Measurements from ENCODE around the gene CDK16.

The CDK16 gene

DNA sequence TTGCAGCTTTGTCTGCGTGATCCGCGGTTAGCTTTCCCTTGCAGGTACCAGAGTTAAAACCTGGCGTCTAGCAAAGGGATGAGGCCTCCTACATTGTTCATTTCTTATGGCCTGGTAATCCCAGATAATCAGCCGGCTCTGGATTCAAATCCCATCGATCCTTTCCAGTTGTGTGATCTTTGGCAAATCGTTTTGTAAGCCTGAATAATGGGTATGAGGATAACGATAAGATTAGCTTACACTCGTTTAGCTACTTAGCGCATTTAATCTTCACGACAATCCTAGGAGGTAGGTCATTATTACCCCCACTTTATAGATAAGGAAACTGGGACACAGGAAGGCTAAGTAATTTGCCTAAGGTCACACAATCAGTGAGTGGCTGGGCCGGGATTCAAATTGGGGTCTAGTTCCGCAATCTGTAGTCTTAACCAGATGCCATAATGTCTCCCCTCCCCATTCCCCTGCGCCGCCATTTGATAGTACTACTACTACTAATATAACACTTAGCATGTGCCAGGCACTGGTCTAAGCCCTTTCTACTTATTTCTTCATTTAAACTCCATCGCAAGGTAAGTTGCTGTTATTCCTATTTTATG is 26.6 kb upstream of the CDK16 start:
- Histone ChIP-seq H3K27me3 (no peaks in the 10 kb centered on the region), H3K9me3 (no peaks in the 10 kb centered on the region), H3K4me1 (peaks cover 0 to 42% (median 23%) of the 10 kb centered on the region in 4 donors), H3K36me3 (peaks cover 0 to 3% (median 2%) of the 10 kb centered on the region in 3 donors), H3K4me3 (no peak overlapping the region), H3K27ac (no peak overlapping the region)
- TF ChIP-seq, protein P1, sequence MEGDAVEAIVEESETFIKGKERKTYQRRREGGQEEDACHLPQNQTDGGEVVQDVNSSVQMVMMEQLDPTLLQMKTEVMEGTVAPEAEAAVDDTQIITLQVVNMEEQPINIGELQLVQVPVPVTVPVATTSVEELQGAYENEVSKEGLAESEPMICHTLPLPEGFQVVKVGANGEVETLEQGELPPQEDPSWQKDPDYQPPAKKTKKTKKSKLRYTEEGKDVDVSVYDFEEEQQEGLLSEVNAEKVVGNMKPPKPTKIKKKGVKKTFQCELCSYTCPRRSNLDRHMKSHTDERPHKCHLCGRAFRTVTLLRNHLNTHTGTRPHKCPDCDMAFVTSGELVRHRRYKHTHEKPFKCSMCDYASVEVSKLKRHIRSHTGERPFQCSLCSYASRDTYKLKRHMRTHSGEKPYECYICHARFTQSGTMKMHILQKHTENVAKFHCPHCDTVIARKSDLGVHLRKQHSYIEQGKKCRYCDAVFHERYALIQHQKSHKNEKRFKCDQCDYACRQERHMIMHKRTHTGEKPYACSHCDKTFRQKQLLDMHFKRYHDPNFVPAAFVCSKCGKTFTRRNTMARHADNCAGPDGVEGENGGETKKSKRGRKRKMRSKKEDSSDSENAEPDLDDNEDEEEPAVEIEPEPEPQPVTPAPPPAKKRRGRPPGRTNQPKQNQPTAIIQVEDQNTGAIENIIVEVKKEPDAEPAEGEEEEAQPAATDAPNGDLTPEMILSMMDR (IDR thresholded peaks at IDR 0.05): no peak
- no peak for DNase-seq
- intact Hi-C loops (cut with DNase I; ENCODE audit: low total_unique reads): loop anchor here (2.0 to 10.0 kb wide), 3 partner anchors 190 to 453 kb away; no protein-coding TSS in a partner anchor

DNA sequence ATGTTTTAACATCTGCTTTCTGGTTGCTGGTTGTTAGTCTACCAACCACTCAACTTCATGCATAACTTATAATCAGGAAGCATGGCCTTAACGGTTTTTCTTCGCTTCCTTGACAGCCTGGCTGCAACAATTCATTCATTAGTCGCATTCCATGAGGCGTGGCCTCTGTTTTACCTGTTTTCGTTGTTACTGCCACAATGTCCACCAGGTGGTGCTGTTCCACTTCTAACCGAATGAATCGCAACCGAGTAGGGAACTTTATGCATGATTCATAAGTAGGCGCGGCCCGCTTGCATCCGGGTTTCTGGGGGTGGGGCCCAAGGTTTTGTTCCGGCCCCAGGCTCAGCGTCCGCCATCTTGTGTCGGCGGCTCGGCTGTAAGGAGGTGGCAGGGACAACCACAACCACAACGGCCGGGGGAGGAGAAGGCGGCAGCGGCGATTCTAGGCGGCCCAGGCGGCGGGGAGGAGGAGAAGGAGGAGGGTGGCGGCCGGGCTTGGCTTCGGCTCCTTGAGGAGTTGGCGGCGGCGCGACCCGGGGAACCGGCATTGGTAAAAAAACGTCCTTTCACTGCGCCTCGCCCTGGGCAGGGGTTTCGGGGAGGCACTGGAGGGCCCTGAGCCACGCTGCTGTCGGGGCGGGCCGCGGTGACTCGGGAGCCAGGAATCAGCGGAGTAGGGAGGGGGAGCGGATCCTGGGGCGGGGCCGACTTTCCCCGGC is 24.8 kb upstream of the CDK16 start, which contains the start of gene UBA1:
Gene UBA1 (plus strand): TSS at position 355 of the 719 bp plus-strand sequence. CDS start 4,974 bp downstream, outside the sequence.
- TF ChIP-seq, protein P1 (IDR thresholded peaks at IDR 0.05): peak; percentile 53 to 79
- intact Hi-C loops (cut with DNase I; ENCODE audit: low total_unique reads): loop anchor here (5.0 to 10.0 kb wide), 2 partner anchors 189 to 451 kb away; no protein-coding TSS in a partner anchor
- Histone ChIP-seq H3K27ac (peak within 1 kb of the TSS; percentile 96 to 98), H3K27me3 (no peaks in the 10 kb centered on the region), H3K9me3 (no peaks in the 10 kb centered on the region), H3K4me1 (peaks cover 0 to 59% (median 34%) of the 10 kb centered on the region in 4 donors), H3K4me3 (peak within 1 kb of the TSS; percentile 79 to 88), H3K36me3 (peaks cover 0 to 8% (median 8%) of the 10 kb centered on the region in 3 donors)
- peak; percentile 93 to 94 for DNase-seq

DNA sequence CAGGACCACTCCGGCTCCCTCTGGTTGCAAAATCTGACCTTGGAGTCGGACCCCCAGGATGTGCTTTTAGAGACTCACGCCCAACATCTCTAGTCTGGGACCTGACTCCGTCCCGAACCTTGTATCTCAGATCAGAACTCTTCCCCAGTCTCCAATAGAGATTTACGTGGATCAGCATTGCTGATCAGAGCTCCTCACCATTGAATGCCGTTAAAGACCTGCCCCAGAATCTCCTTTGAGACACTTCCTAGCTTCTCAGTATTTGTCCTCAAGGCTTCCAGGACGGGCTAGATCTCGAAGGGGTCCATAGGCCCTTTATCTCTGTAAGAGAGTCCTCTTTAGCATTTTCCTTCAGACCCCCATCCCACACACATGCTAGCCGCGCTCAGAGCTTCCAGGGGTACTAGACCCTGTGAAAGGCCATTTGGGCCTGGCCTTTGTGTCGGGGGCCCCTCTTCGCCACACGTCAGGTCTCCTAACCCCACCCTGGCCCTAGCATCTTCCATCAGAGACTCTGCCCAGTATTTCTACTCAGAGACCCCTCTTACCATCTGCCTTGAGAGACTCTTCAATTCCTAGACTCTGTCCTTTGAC is 24.2 kb upstream of the CDK16 start:
- H3K4me3 ChIP-seq: peak overlapping the region; percentile 79 to 88
- H3K9me3 ChIP-seq: no peaks in the 10 kb centered on the region
- TF ChIP-seq, protein P1 (IDR thresholded peaks at IDR 0.05): no peak
- H3K4me1 ChIP-seq: peaks cover 0 to 60% (median 34%) of the 10 kb centered on the region in 4 donors
- intact Hi-C loops (cut with DNase I; ENCODE audit: low total_unique reads): loop anchor here (5.0 to 10.0 kb wide), 2 partner anchors 188 to 451 kb away; no protein-coding TSS in a partner anchor
- H3K27ac ChIP-seq: peak overlapping the region; percentile 96 to 98
- H3K27me3 ChIP-seq: no peaks in the 10 kb centered on the region
- DNase-seq: no peak
- peaks cover 5 to 15% (median 14%) of the 10 kb centered on the region in 3 donors for H3K36me3 ChIP-seq

DNA sequence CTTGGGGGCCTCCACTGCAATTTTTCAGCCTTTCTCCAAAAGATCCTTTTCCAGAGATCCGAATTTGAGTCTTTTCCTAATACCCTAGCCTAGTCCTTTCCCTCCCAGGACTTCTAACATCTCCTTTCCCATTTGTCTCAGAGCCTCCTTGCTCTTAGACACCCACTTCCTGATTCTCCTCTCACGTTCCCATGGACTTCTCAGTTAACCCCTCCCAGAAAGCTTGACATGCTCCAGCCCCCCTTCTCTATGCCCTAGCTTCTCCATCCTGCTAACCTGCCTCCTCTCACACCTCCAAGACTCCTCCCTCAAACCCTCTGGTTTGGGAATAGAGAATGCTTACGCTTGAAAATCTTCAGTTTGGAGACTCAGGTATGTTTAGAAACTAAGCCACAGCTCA is 22.4 kb upstream of the CDK16 start:
- Histone ChIP-seq H3K27ac (peak overlapping the region in 1 of 2 donors; percentile 98), H3K36me3 (peaks cover 23 to 33% (median 32%) of the 10 kb centered on the region in 3 donors), H3K9me3 (no peaks in the 10 kb centered on the region), H3K4me3 (peak overlapping the region; percentile 79 to 88), H3K4me1 (peaks cover 0 to 56% (median 33%) of the 10 kb centered on the region in 4 donors), H3K27me3 (no peaks in the 10 kb centered on the region)
- TF ChIP-seq, protein P1 (IDR thresholded peaks at IDR 0.05): no peak
- no peak for DNase-seq
- intact Hi-C loops (cut with DNase I; ENCODE audit: low total_unique reads): loop anchor here (10.0 kb wide), 1 partner anchor 449 kb away; no protein-coding TSS in a partner anchor

DNA sequence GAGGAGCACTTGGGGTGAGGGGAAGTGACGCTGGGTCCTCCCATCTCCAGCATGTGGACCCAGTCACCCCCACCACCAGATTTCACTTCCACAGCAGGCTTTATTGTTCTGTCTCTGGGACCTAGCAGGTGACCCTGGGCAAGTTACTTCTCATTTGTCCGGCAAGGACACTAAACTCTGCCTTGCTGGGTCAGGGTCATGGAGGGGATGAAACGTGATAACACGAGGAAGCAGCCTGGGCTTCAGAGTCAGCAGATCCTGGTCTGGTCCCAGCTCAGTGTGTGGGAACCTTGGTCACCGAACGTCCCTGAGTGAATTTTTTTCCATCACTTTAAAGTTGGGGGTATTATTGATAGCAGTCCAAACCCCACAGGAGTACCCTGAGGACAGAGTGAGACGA is 21.0 kb upstream of the CDK16 start:
- H3K36me3 ChIP-seq: peaks cover 37 to 47% (median 46%) of the 10 kb centered on the region in 3 donors

More for the DNA sequence above, 21.0 kb upstream of the CDK16 start:
- H3K9me3 ChIP-seq: no peaks in the 10 kb centered on the region
- peaks cover 0 to 55% (median 29%) of the 10 kb centered on the region in 4 donors for H3K4me1 ChIP-seq
- no peak overlapping the region for H3K27ac ChIP-seq
- TF ChIP-seq, protein P1 (IDR thresholded peaks at IDR 0.05): no peak
- intact Hi-C loops (cut with DNase I; ENCODE audit: low total_unique reads): loop anchor here (10.0 kb wide), 1 partner anchor 447 kb away; no protein-coding TSS in a partner anchor
- no peak for DNase-seq
- H3K4me3 ChIP-seq: peak overlapping the region in 1 of 2 donors; percentile 7
- no peaks in the 10 kb centered on the region for H3K27me3 ChIP-seq

Data from tibial artery (tissue), 4 donors.